ENCODE results near the gene ALKBH7. TPM values are rescaled to one million over a fixed set of nuclear protein-coding genes. Genes with fewer than 3 reads are reported as not detected.

Gene ALKBH7
- total and polyA plus RNA-seq, 10 of the 15 experiments (the other 5 are each of a cell fraction or from before 2014, with no cell fraction given): 0.31 to 82.5 (median 37.6) TPM

DNA sequence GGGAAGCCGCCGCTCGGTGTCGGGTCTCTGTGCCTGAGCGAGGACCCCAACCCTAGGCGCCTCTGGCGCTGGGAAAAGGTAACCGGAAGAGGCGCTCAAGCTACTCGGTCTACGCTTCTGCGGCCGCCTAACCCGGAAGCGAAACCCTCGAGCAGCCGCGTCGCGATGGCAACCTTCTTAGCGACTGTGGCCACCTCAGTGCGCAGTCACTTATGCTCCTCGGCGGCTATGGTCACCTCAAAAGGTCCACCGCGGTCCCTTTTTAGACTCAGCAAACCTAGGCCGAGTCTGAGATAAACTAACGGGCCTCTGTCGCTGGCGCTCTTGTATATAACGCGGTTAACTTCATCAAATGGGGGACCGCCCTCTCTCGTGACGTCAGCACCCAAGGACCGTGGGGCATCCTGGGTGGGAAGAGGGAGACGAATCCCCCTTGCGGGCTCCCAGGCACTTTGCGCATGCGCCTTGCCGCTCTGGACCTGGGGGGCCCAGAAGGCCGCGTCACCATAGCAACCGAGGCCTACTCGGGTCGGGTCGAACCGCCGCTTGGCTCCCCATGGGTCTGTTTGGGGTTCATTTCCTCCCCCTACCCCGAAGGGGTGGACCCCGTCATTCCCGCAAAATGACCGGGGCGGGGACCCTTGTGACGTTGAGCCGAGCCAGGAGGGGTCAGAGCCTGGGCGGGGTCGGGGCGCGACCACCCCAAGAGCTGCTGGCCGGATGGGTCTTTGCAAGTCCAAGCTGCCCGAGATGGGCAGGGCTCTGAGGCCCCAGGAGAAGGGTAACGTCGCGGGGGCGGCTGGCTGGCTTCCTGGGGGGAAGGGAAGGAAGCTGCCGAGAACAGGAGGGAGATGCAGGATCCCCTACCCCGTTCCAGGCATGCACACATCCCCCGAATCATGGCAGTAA is 20.7 kb downstream of the ALKBH7 start, which contains the start of gene GTF2F1:
Gene GTF2F1 (minus strand): TSS at position 91 of the 909 bp plus-strand sequence. CDS start 169 bp downstream, outside the sequence.
- in situ Hi-C loops (cut with MboI) (no loop called here), intact Hi-C loops (cut with micrococcal nuclease; ENCODE audit: unreplicated experiment) (loop anchor here (1.0 to 10.0 kb wide), 2 partner anchors 32 to 111 kb away; partner anchors contain the start of gene TUBB4A)
- Histone ChIP-seq H3K79me2 (ENCODE audit: control insufficient read depth, insufficient read depth, low read length) (peaks cover 22% of the 10 kb centered on the region), H2AFZ (ENCODE audit: control insufficient read depth, low read depth, low read length) (peak within 1 kb of the TSS; percentile 99), H3K27ac (ENCODE audit: control insufficient read depth, insufficient read depth) (peak within 1 kb of the TSS; percentile 93), H4K20me1 (ENCODE audit: control insufficient read depth, insufficient read depth) (no peaks in the 10 kb centered on the region), H3K4me1 (ENCODE audit: control insufficient read depth, insufficient read depth, low read length) (peaks cover 11% of the 10 kb centered on the region), H3K9me3 (replicated peaks; ENCODE audit: control insufficient read depth, insufficient read depth, low read length) (no peaks in the 10 kb centered on the region), H3K4me2 (ENCODE audit: control insufficient read depth, insufficient read depth) (peak within 1 kb of the TSS; percentile 99), H3K9ac (ENCODE audit: control insufficient read depth, insufficient read depth, low read length) (peak within 1 kb of the TSS; percentile 78), H3K4me3 (peak within 1 kb of the TSS; percentile 99), H3K36me3 (ENCODE audit: control insufficient read depth in 2 of 2, insufficient read depth in 2 of 2, low read length in 1 of 2) (peaks cover 4 to 23% of the 10 kb centered on the region in 2 experiments; a peak in 3 of 4 replicates), H3K27me3 (replicated peaks in 1 of 2; ENCODE audit: control insufficient read depth in 2 of 2, insufficient read depth in 2 of 2, low read length in 1 of 2) (no peaks in the 10 kb centered on the region)
- ChIA-PET POLR2A (interaction anchor here (0.6 to 1.9 kb wide), 3 partner anchors 21 to 31 kb away, joined by 3 to 12 read pairs (median 7); partner anchors contain the start of genes ALKBH7 and KHSRP), RAD21 (ENCODE audit: unreplicated experiment) (interaction anchor here (0.8 to 1.6 kb wide), 3 partner anchors 21 to 65 kb away, joined by 3 to 5 read pairs (median 4); partner anchors contain the start of genes ALKBH7 and KHSRP), CTCF (interaction anchor here (0.6 to 1.1 kb wide), 5 partner anchors 14 to 470 kb away, joined by 3 to 4 read pairs (median 4); no protein-coding TSS in a partner anchor), SMC1A (ENCODE audit: uncharacterized antibody, unreplicated experiment) (interaction anchor here (0.6 to 1.1 kb wide), 5 partner anchors 10 to 88 kb away, joined by 3 read pairs; partner anchors contain the start of genes ALKBH7, DENND1C and KHSRP)
- WGBS (ENCODE audit: insufficient coverage, insufficient replicate concordance, low lambda C conversion rate, missing lambda C conversion rate): 1% methylated on average over 67 of the region's 69 CpGs
- DNase-seq (ENCODE audit: low read depth, low spot score) (peak; percentile 80), ATAC-seq (peak; percentile 95), FAIRE-seq (peak; percentile 94)
- BruUV-seq (replicated peaks): no TSS peak
- TF ChIP-seq CHD1 (IDR thresholded peaks at IDR 0.05; ENCODE audit: low read depth, low read length): no peak
- TF ChIP-seq EGR1 (IDR thresholded peaks at IDR 0.05; ENCODE audit: borderline replicate concordance in 1 of 2, low read depth in 2 of 2, low read length in 2 of 2): peak in 1 of 2 experiments; percentile 85; a peak in 2 of 3 replicates
- no peak for TF ChIP-seq YBX1 (IDR thresholded peaks at IDR 0.05)
- TF ChIP-seq POLR2A (IDR thresholded peaks at IDR 0.05; ENCODE audit: low read depth, low read length): peak; percentile 64
- TF ChIP-seq RAD21 (IDR thresholded peaks at IDR 0.05; ENCODE audit: insufficient read depth, low read depth, low read length): no peak
- no peak for TF ChIP-seq PML (IDR thresholded peaks at IDR 0.05; ENCODE audit: low read length)
- peak; percentile 73 for TF ChIP-seq MTA2 (IDR thresholded peaks at IDR 0.05; ENCODE audit: low read depth)
- peak; percentile 67 for TF ChIP-seq TAF1 (IDR thresholded peaks at IDR 0.05; ENCODE audit: borderline replicate concordance, low read depth, low read length)
- no peak for TF ChIP-seq EZH2 (IDR thresholded peaks at IDR 0.05; ENCODE audit: borderline replicate concordance, control insufficient read depth, low read depth, low read length)
- TF ChIP-seq IRF4 (IDR thresholded peaks at IDR 0.05; ENCODE audit: low read depth, low read length): peak; percentile 46
- TF ChIP-seq POU2F2 (IDR thresholded peaks at IDR 0.05; ENCODE audit: borderline replicate concordance, low read depth, low read length): no peak
- TF ChIP-seq MXI1 (IDR thresholded peaks at IDR 0.05; ENCODE audit: low read depth, low read length): peak; percentile 88
- TF ChIP-seq SREBF2 (IDR thresholded peaks at IDR 0.05; ENCODE audit: low read length): no peak
- TF ChIP-seq BHLHE40 (IDR thresholded peaks at IDR 0.05; ENCODE audit: borderline replicate concordance in 1 of 2, low read depth in 2 of 2, low read length in 1 of 2): peak in 1 of 2 experiments; percentile 16; a peak in 2 of 4 replicates
- TF ChIP-seq CHD4 (IDR thresholded peaks at IDR 0.05): no peak
- 0 out of 2 replicates have a peak, but pooled peaks have one; percentile 53 for TF ChIP-seq ZNF592 (IDR thresholded peaks at IDR 0.05)
- TF ChIP-seq CHD2 (IDR thresholded peaks at IDR 0.05; ENCODE audit: borderline replicate concordance, low read depth, low read length): peak; percentile 42
- peak; percentile 85 for TF ChIP-seq CREB1 (IDR thresholded peaks at IDR 0.05; ENCODE audit: low read depth)
- no peak for TF ChIP-seq NFYA (IDR thresholded peaks at IDR 0.05; ENCODE audit: borderline replicate concordance, low read depth, low read length)
- TF ChIP-seq RELA (IDR thresholded peaks at IDR 0.05; ENCODE audit: borderline replicate concordance, partially characterized antibody): peak; percentile 55

Data from GM12878 (cell line).